Stomach (tissue), 9 donors: ENCODE results near the gene FBXL17. TPM values are rescaled to one million over a fixed set of nuclear protein-coding genes. Genes with fewer than 3 reads are reported as not detected.

Experiments used
- DNase-seq, 2 donors: peaks; one replicate each; pipeline versions ENCODE4 v3.0.0 to v3.0.0-alpha.2; 2013 to 2019
- H3K27ac ChIP-seq, 5 donors: fragments of 200-600 bp in 4 of 5; sonication (generic) in 4 of 5; one replicate each; pipeline ENCODE4 v1.5.1; 2013 to 2019; ENCODE audit warnings: mild to moderate bottlenecking in 1 of 5, moderate library complexity in 1 of 5
- H3K27me3 ChIP-seq, 3 donors: fragments of 200-600 bp; sonication (generic); one replicate each; pipeline ENCODE4 v1.5.1; 2017 to 2019; ENCODE audit warnings: mixed run types in 1 of 3
- H3K36me3 ChIP-seq, 4 donors: fragments of 200-600 bp; sonication (generic); 1 replicate in 3 of 4; 2 replicates in 1 of 4; pipeline ENCODE4 v1.5.1; 2016 to 2019
- H3K4me1 ChIP-seq, 4 donors: fragments of 200-600 bp; sonication (generic); one replicate each; pipeline ENCODE4 v1.5.1; 2016 to 2019
- H3K4me3 ChIP-seq, 4 donors: fragments of 200-600 bp; sonication (generic) in 3 of 4; one replicate each; pipeline ENCODE4 v1.5.1; 2016 to 2019; ENCODE audit warnings: mild to moderate bottlenecking in 1 of 4
- H3K9me3 ChIP-seq, 4 donors: fragments of 200-600 bp; sonication (generic); one replicate each; pipeline ENCODE4 v1.5.1; 2016 to 2019
- EP300 ChIP-seq: sonication (generic); formaldehyde crosslinking; IDR thresholded peaks from one replicate; pipeline ENCODE4 v1.6.1; 2017; ENCODE audit warnings: antibody characterized with exemption
- POLR2A ChIP-seq, 4 donors: fragments of 450-650 bp; IDR thresholded peaks; one replicate each; pipeline ENCODE4 v1.6.1; 2016; ENCODE audit warnings: antibody characterized with exemption in 4 of 4, control low read depth in 2 of 4, mild to moderate bottlenecking in 1 of 4, moderate library complexity in 1 of 4
- POLR2AphosphoS5 ChIP-seq, 3 donors: sonication (generic); formaldehyde crosslinking; IDR thresholded peaks; one replicate each; pipeline ENCODE4 v1.6.1; 2016; ENCODE audit warnings: antibody characterized with exemption in 3 of 3
- WGBS, 5 donors: extraction: QIAGEN DNeasy Blood & Tissue Kit in 3 of 5; methylation state at CpG; one replicate each; pipeline versions ENCODE4 v1.1.5 to v1.1.7; 2013 to 2018; 5-methylcytosine and 5-hydroxymethylcytosine counted together
- intact Hi-C: fragments of 100-400 bp; cut with DNase I; formaldehyde crosslinking; loops from one replicate; pipeline ENCODE4 v1.15.1; 2023; ENCODE audit warnings: low total_unique reads
- polyA plus RNA-seq, 3 donors: library from polyadenylated mRNA; stranded (reverse); fragments of 200-250 nt; gene quantifications; one replicate each; pipeline ENCODE4 v1.2.3, GENCODE V29; 2013
- total RNA-seq, 5 donors: library from RNA; depleted of rRNA; stranded (reverse); fragments of >200 nt; gene quantifications; one replicate each; pipeline versions ENCODE4 v1.1.0 to v1.2.3, GENCODE V29; 2014 to 2016
- TF ChIP-seq, protein P1 (sequence below), 7 experiments: fragments of 450-650 bp in 4 of 7; fragments of 200-600 bp in 3 of 7; sonication (generic) in 3 of 7; IDR thresholded peaks; one replicate each; pipeline ENCODE4 v1.5.1; 2016 to 2019; ENCODE audit warnings: antibody characterized with exemption in 7 of 7, control low read depth in 2 of 7, mild to moderate bottlenecking in 1 of 7
- donor health status: healthy with polysubstance abuse.
- donor health status: Bipolar disorder and iron deficiency.
- donor health status: healthy.

FBXL17 gene
- total and polyA plus RNA-seq, 8 donors: 3.8 to 28.0 (median 14.4) TPM

DNA sequence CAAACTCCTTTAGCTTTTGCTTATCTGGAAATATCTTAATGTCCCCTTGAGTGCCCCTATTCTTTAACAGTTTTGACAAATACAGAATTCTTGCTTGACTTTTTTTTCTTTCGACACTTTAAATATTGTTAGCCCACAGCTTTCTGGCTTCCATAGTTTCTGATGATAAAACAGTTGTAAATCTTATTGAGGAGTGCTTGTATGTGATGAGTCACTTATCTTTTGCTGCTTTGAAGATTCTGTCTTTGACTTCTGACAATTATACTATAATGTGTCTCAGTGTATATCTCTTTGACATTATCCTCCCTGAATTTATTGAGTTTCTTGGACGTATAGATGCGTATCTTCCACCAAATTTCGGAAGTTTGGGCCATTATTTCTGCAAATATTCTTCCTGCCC is 21.6 kb downstream of the FBXL17 start:
- H3K27ac ChIP-seq: no peak overlapping the region
- intact Hi-C loops: no loop called here
- no peaks in the 10 kb centered on the region for H3K4me1 ChIP-seq
- H3K9me3 ChIP-seq: no peaks in the 10 kb centered on the region
- no peaks in the 10 kb centered on the region for H3K27me3 ChIP-seq
- H3K36me3 ChIP-seq: peaks cover 0 to 10% (median 9%) of the 10 kb centered on the region in 4 donors
- 97 to 100% (median 98%) methylated on average over 4 of the region's 4 CpGs for whole genome bisulfite sequencing, 5 donors
- no peak overlapping the region for H3K4me3 ChIP-seq
- no peak for DNase-seq
- TF ChIP-seq POLR2A (IDR thresholded peaks at IDR 0.05) (no peak), POLR2AphosphoS5 (IDR thresholded peaks at IDR 0.05) (no peak), EP300 (no peak)
- TF ChIP-seq, protein P1, sequence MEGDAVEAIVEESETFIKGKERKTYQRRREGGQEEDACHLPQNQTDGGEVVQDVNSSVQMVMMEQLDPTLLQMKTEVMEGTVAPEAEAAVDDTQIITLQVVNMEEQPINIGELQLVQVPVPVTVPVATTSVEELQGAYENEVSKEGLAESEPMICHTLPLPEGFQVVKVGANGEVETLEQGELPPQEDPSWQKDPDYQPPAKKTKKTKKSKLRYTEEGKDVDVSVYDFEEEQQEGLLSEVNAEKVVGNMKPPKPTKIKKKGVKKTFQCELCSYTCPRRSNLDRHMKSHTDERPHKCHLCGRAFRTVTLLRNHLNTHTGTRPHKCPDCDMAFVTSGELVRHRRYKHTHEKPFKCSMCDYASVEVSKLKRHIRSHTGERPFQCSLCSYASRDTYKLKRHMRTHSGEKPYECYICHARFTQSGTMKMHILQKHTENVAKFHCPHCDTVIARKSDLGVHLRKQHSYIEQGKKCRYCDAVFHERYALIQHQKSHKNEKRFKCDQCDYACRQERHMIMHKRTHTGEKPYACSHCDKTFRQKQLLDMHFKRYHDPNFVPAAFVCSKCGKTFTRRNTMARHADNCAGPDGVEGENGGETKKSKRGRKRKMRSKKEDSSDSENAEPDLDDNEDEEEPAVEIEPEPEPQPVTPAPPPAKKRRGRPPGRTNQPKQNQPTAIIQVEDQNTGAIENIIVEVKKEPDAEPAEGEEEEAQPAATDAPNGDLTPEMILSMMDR (IDR thresholded peaks at IDR 0.05): no peak

DNA sequence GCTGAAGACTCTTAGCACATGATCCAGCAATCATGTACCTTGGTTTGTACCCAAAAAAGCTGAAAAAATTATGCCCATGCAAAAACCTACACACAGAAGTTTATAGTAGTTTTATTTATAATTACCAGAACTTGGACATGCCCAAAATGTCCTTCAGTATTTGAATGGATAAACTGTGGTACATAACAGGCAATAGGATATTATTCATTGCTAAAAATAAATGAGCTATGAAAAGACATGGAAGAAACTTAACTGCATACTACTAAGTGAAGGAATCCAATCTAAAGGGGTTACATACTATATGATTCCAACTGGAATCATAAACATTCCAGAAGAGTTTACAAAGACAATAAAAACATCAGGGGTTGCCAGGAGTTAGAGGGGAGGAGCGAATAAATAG is 25.6 kb downstream of the FBXL17 start:
- DNase-seq: no peak
- no peaks in the 10 kb centered on the region for H3K36me3 ChIP-seq
- TF ChIP-seq, protein P1 (IDR thresholded peaks at IDR 0.05): no peak
- no peak for TF ChIP-seq POLR2A (IDR thresholded peaks at IDR 0.05)
- no peak for TF ChIP-seq POLR2AphosphoS5 (IDR thresholded peaks at IDR 0.05)
- no peak for TF ChIP-seq EP300
- WGBS, 5 donors: 90 to 100% (median 97%) methylated on average over 1 of the region's 1 CpG
- H3K9me3 ChIP-seq: no peaks in the 10 kb centered on the region
- H3K27ac ChIP-seq: no peak overlapping the region
- no peaks in the 10 kb centered on the region for H3K27me3 ChIP-seq
- no peak overlapping the region for H3K4me3 ChIP-seq
- H3K4me1 ChIP-seq: no peaks in the 10 kb centered on the region
- intact Hi-C loops: no loop called here

DNA sequence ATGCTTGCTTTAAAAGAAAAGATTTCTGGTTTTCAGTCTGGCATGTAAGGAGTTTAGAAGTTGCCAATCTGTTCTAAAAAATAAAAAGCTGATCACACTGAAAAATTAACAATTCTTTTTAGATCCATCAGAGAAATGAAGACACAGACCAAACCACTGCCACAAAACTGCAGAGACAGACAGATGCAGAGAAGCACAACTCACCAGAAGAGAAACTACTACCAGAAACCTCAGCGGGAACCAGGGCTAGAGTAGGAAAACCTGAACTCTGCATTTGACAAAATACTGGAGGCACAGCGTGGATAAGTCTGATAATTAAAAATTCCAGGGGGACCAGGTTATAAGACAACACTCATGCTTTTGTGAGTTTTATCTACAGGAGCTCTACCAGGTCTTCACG is 28.8 kb downstream of the FBXL17 start:
- intact Hi-C loops: no loop called here
- WGBS, 5 donors: 91 to 97% (median 94%) methylated on average over 3 of the region's 3 CpGs
- TF ChIP-seq POLR2A (IDR thresholded peaks at IDR 0.05) (no peak), EP300 (no peak), POLR2AphosphoS5 (IDR thresholded peaks at IDR 0.05) (no peak)
- TF ChIP-seq, protein P1 (IDR thresholded peaks at IDR 0.05): no peak
- Histone ChIP-seq H3K27ac (no peak overlapping the region), H3K4me1 (no peaks in the 10 kb centered on the region), H3K4me3 (no peak overlapping the region), H3K9me3 (no peaks in the 10 kb centered on the region), H3K27me3 (no peaks in the 10 kb centered on the region), H3K36me3 (no peaks in the 10 kb centered on the region)
- DNase-seq: no peak

DNA sequence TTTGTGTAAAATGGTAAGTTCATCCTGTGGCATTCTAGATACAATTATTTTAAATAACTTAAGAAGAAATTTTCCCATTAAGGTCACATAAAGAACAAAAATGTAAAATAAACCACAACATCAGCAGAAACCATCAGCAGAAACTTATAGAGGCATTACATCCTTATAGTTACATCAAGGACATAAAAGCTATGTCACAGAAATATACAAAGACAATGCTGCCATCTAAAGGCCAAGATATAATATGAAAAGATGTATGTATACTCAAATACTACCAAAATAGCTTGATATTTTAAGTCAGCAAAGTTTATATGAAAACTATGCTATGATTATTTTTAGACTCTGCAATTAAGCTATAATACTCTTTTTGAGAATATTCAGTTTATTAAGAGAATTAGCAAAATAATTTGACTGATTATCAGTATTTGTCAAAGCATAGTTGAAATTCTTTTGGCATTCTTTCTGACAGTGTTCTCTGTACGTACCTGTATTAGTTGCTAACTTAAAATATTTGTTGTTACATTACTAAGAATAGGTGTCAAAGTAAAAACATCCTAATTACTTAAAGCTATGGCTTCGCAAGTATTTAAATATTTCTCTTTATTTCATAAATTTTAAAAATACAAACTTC is 36.2 kb downstream of the FBXL17 start:
- H3K4me3 ChIP-seq: no peak overlapping the region
- no peak overlapping the region for H3K27ac ChIP-seq
- TF ChIP-seq, protein P1 (IDR thresholded peaks at IDR 0.05): peak in 3 of 7 experiments; percentile 20 to 33 (median 27)
- TF ChIP-seq POLR2AphosphoS5 (IDR thresholded peaks at IDR 0.05) (no peak), POLR2A (IDR thresholded peaks at IDR 0.05) (no peak)
- H3K27me3 ChIP-seq: no peaks in the 10 kb centered on the region
- H3K9me3 ChIP-seq: no peaks in the 10 kb centered on the region
- intact Hi-C loops: no loop called here
- H3K4me1 ChIP-seq: peaks cover 0 to 8% (median 0%) of the 10 kb centered on the region in 4 donors
- WGBS, 5 donors: 90 to 95% (median 94%) methylated on average over 2 of the region's 2 CpGs
- DNase-seq: peak in 1 of 2 donors; percentile 76
- H3K36me3 ChIP-seq: peaks cover 0 to 11% (median 0%) of the 10 kb centered on the region in 4 donors
